Left colon (tissue), 2 donors: Measurements from ENCODE around the gene CDKN2AIP. TPM values are rescaled to one million over a fixed set of nuclear protein-coding genes. Genes with fewer than 3 reads are reported as not detected.
"Not testable (repeated sequence)": the region's sequence is repeated elsewhere in the genome, so short reads cannot be mapped to it uniquely, and the experiment has no call there.

Source experiments
- ATAC-seq: fragments of 200-7000 bp; cut with Tn5 transposase; one replicate; pipeline ENCODE4 v1.9.1; 2020; ENCODE audit warnings: mild to moderate bottlenecking, moderate library complexity
- DNase-seq, 2 donors: peaks; one replicate each; pipeline ENCODE4 v3.0.0-alpha.2; 2020
- intact Hi-C, 2 donors: fragments of 100-400 bp; cut with DNase I in 1 of 2; cut with micrococcal nuclease in 1 of 2; formaldehyde crosslinking; loops; one replicate each; pipeline versions ENCODE4 v1.11.2 to v1.14.0; 2022; cut with DNase I, micrococcal nuclease
- total RNA-seq, 2 donors: library from RNA; stranded (reverse); fragmentation: NEBNext Ultra II Directional; extraction: Animal tissue kit (Norgen Biotek cat#: 25700); gene quantifications; one replicate each; pipeline ENCODE4 v1.2.1, GENCODE V29; 2021
- donor health status: DM: no; HTN: no; CAD: no.
- donor health status: DM: yes; HTN: yes; CAD: no.

Gene CDKN2AIP
- total RNA-seq, 2 donors from 2014 or later = 13.7 to 23.1 TPM

DNA sequence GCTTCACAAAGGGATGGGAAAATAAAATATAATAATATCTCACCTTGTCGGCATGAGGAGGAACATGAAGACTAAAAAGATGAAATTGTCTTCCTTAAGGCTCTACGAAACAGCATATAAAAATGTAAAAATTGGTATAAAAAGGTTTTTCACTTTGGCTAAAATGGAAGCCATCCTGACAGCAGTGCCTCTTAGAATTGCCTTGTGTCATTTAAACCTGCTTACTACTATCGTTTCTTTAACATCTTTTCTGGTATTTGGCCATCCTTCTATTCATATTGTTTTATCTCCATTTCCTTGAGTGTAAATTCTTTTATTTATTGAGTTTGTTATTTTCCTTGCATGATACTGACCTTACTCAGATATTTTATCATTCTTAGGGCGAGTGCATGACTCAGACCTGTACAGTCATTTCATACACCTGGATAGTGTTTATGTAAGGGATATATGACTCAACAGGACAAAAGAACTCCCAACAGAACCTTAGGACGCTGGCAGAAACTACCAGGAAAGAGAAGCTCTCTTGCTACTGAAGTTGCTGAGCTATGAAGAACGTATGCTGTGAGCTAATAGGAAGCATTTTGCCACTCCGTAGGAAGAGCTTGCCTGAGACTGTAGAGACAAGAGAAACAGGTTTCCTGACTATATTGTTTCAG, 5.8 kb upstream of the CDKN2AIP start:
- DNase-seq (peak in 1 of 2 donors; percentile 45), ATAC-seq (peak; percentile 80)
- intact Hi-C loops = no loop called here

GRCh38 chr4:183441276-183441675, 3.2 kb upstream of the CDKN2AIP start:
- intact Hi-C loops = no loop called here
- peak in 1 of 2 donors; percentile 49 for DNase-seq
- no peak for ATAC-seq

- no peak for DNase-seq
- intact Hi-C loops = no loop called here
- peak; percentile 36 for ATAC-seq
Measured at GRCh38 chr4:183443655-183444213, 702 bp upstream of the CDKN2AIP start.

GRCh38 chr4:183445097-183445428, 627 bp downstream of the CDKN2AIP start:
- ATAC-seq (peak; percentile 24), DNase-seq (peak; percentile 50 to 71)
- intact Hi-C loops = no loop called here

GRCh38 chr4:183447646-183448045, 3.2 kb downstream of the CDKN2AIP start:
- no peak for ATAC-seq
- DNase-seq = no peak
- intact Hi-C loops = no loop called here

DNA sequence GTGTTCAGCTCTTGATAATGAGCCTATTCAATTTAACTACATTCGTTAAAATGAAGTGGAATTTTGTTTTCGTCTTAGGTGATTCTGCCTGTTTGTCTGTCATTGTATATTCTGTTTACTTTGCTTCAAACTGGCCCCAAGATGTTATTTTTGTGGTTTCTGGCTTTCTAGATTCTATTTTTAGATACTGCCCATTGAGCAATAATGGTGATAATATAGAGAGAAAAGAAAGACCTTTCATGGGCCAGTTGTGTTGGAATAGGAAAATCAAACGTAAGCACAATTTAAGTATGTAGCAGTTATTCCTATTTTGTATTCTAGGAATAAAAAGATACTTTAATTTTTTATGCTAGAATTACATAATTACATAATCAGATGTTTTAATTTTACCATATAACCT, 4.0 kb downstream of the CDKN2AIP start:
- intact Hi-C loops = no loop called here
- ATAC-seq = no peak
- DNase-seq = no peak

- no peak for ATAC-seq
- intact Hi-C loops = no loop called here
- DNase-seq = no peak
Measured at GRCh38 chr4:183449193-183449882, 4.9 kb downstream of the CDKN2AIP start.

GRCh38 chr4:183450108-183450507, 5.7 kb downstream of the CDKN2AIP start:
- intact Hi-C loops = no loop called here
- no peak for ATAC-seq
- no peak for DNase-seq

- intact Hi-C loops = no loop called here
- no peak for ATAC-seq
- no peak for DNase-seq
Measured at GRCh38 chr4:183455431-183456195, 11.2 kb downstream of the CDKN2AIP start.

- ATAC-seq = no peak
- intact Hi-C loops = no loop called here
- DNase-seq = no peak
Measured at GRCh38 chr4:183458005-183458404, 13.6 kb downstream of the CDKN2AIP start.

GRCh38 chr4:183463903-183464619, 19.6 kb downstream of the CDKN2AIP start:
- DNase-seq, intact Hi-C loops, ATAC-seq: not testable (repeated sequence)

- DNase-seq, ATAC-seq, intact Hi-C loops: not testable (repeated sequence)
Measured at GRCh38 chr4:183465879-183466278, 21.4 kb downstream of the CDKN2AIP start.

DNA sequence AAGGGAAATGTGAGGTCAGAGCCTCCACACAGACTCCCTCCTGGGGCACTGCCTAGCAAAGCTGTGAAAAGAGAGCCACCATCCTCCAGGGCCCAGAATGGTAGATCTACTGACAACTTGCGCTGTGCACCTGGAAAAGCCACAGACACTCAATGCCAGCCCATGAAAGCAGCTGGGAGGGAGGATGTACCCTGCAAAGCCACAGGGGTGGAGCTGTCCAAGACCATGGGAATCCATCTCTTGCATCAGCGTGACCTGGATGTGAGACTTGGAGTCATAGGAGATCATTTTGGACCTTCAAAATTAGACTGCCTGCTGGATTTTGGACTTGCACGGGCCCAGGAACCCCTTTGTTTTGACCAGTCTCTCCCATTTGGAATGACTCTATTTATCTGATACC, 22.8 kb downstream of the CDKN2AIP start:
- ATAC-seq = no peak
- no peak for DNase-seq
- intact Hi-C loops = no loop called here

- intact Hi-C loops = no loop called here
- DNase-seq = no peak
- no peak for ATAC-seq
Measured at GRCh38 chr4:183468210-183469095, 24.0 kb downstream of the CDKN2AIP start.

DNA sequence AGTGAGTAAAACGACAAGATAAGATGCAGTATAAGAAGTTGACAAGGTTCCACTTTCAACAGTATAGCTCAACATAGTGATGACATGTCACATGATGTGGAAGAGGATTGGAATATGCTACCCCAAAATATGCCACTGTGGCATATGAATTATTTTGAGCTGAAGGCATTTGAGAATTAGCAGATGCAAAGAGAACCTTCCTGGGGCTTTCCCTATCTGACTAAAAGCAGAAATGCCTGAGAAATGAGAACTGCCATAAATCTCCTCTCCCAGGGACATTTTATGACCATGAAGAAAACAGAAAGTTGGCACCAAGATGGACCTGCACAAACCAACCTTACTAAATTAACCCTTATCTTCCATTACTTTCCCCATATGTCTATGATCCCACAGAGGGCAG, 24.8 kb downstream of the CDKN2AIP start:
- intact Hi-C loops = no loop called here

DNA sequence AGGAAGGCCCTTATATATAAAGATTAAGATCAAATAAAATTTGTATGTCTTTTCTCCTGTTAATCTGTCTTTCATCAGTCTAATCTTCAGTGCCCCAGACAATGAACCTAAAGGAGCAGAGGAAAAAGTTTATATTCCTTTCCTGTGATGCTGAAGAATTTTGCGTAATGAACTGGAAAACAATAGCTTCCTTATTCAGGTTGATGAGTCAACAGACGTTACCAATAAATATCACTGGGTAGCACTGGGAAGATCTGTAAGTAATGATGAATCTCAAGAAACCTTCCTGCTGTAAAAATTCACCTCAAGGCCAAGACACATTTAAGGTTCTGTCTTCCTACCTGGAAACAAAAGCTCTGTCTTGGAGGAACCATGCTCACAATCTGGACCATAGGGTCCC, 25.5 kb downstream of the CDKN2AIP start:
- ATAC-seq = peak; percentile 26
- intact Hi-C loops = loop anchor here in 1 of 2 donors (10.0 kb wide), 1 partner anchor 125 kb away; no protein-coding TSS in a partner anchor
- no peak for DNase-seq

More for the DNA sequence above, 24.8 kb downstream of the CDKN2AIP start:
- ATAC-seq (peak; percentile 71), DNase-seq (no peak)

- intact Hi-C loops = loop anchor here in 1 of 2 donors (10.0 kb wide), 1 partner anchor 124 kb away; no protein-coding TSS in a partner anchor
- no peak for ATAC-seq
- DNase-seq = no peak
Measured at GRCh38 chr4:183470821-183471220, 26.4 kb downstream of the CDKN2AIP start.
